Right forelimb (tissue), 1 donor: ENCODE measurements around the gene GPD1L.
A peak's percentile ranks its signal among the peaks of the same experiment; 100 is the strongest.
"Not testable (repeated sequence)": the region's sequence is repeated elsewhere in the genome, so short reads cannot be mapped to it uniquely, and the experiment has no call there.

Experiments
- DNase-seq: peaks from one replicate; pipeline ENCODE4 v3.0.0-alpha.2; 2018

The GPD1L gene

GRCh38 chr3:32106929-32107362 is 526 bp downstream of the GPD1L start:
- peak; percentile 51 for DNase-seq

GRCh38 chr3:32108224-32108623 is 1.8 kb downstream of the GPD1L start:
- DNase-seq, result not testable (repeated sequence)

GRCh38 chr3:32109256-32109655 is 2.8 kb downstream of the GPD1L start:
- DNase-seq, result peak; percentile 63

- no peak for DNase-seq
Observed at GRCh38 chr3:32110233-32110760, 3.9 kb downstream of the GPD1L start.

GRCh38 chr3:32111560-32111959 is 5.1 kb downstream of the GPD1L start:
- DNase-seq, result no peak

GRCh38 chr3:32113566-32113965 is 7.1 kb downstream of the GPD1L start:
- no peak for DNase-seq

GRCh38 chr3:32113981-32114545 is 7.6 kb downstream of the GPD1L start:
- DNase-seq, result no peak

- not testable (repeated sequence) for DNase-seq
Observed at GRCh38 chr3:32114546-32115386, 8.3 kb downstream of the GPD1L start.

GRCh38 chr3:32117320-32117719 is 10.9 kb downstream of the GPD1L start:
- no peak for DNase-seq

- DNase-seq, result no peak
Observed at GRCh38 chr3:32118215-32118614, 11.8 kb downstream of the GPD1L start.

GRCh38 chr3:32120471-32120870 is 14.1 kb downstream of the GPD1L start:
- no peak for DNase-seq

GRCh38 chr3:32121137-32121536 is 14.7 kb downstream of the GPD1L start:
- DNase-seq, result no peak

GRCh38 chr3:32123620-32124019 is 17.2 kb downstream of the GPD1L start:
- no peak for DNase-seq

- DNase-seq, result no peak
Observed at GRCh38 chr3:32125012-32125411, 18.6 kb downstream of the GPD1L start.

- DNase-seq, result no peak
Observed at GRCh38 chr3:32126305-32127015, 20.0 kb downstream of the GPD1L start.

- DNase-seq, result no peak
Observed at GRCh38 chr3:32127219-32127826, 20.9 kb downstream of the GPD1L start.

GRCh38 chr3:32128936-32129335 is 22.5 kb downstream of the GPD1L start:
- no peak for DNase-seq

GRCh38 chr3:32129832-32130231 is 23.4 kb downstream of the GPD1L start:
- DNase-seq, result no peak

GRCh38 chr3:32132121-32132520 is 25.7 kb downstream of the GPD1L start:
- no peak for DNase-seq

GRCh38 chr3:32132706-32133105 is 26.3 kb downstream of the GPD1L start:
- no peak for DNase-seq

GRCh38 chr3:32136703-32137102 is 30.3 kb downstream of the GPD1L start:
- DNase-seq, result no peak

- DNase-seq, result no peak
Observed at GRCh38 chr3:32137870-32138269, 31.4 kb downstream of the GPD1L start.

- no peak for DNase-seq
Observed at GRCh38 chr3:32138545-32139104, 32.2 kb downstream of the GPD1L start.
